Right lung (tissue), 10 donors: ENCODE data around the gene CCZ1. TPM values are rescaled to one million over a fixed set of nuclear protein-coding genes. Genes with fewer than 3 reads are reported as not detected.
"Not testable (repeated sequence)": the region's sequence is repeated elsewhere in the genome, so short reads cannot be mapped to it uniquely, and the experiment has no call there.

Source experiments
- DNase-seq, 2 donors: peaks; one replicate each; pipeline ENCODE4 v3.0.0-alpha.2; 2013
- long read RNA-seq, 8 donors: transcript quantifications; one replicate each; lab custom pipeline, GENCODE V29; 2026
- polyA plus RNA-seq, 5 donors: library from polyadenylated mRNA; unstranded; fragments of 120-200 nt; gene quantifications; one replicate each; pipeline versions ENCODE4 v1.2.1 to v1.2.3, GENCODE V29; 2013; ENCODE audit warnings: inconsistent platforms in 1 of 5, low replicate concordance in 1 of 5; ENCODE audit not compliant: insufficient read length in 5 of 5, insufficient read depth in 1 of 5

CCZ1 gene
- polyA plus RNA-seq, result 10 to 100 TPM; 60.4 to 78.4 (median 69.7) TPM
- long read RNA-seq, donor 1, transcript CCZ1-201 (15 exons, 1,802 nt), result major isoform, 16 of 32 reads
- long read RNA-seq, donor 1, partial matches to known transcripts, result 13 of 32 reads
- long read RNA-seq, donor 1, other reads (novel, unspliced or antisense), result 0 of 32 reads
- long read RNA-seq, donor 2, transcript CCZ1-201 (15 exons, 1,802 nt), result major isoform, 11 of 17 reads
- long read RNA-seq, donor 2, partial matches to known transcripts, result 0 of 17 reads
- long read RNA-seq, donor 2, other reads (novel, unspliced or antisense), result 0 of 17 reads
- long read RNA-seq, donor 3, partial matches to known transcripts, result 0 of 3 reads
- long read RNA-seq, donor 3, other reads (novel, unspliced or antisense), result 0 of 3 reads
- long read RNA-seq, donor 4, partial matches to known transcripts, result 0 of 6 reads
- long read RNA-seq, donor 4, other reads (novel, unspliced or antisense), result 0 of 6 reads
- long read RNA-seq, donor 5, transcript CCZ1-201 (15 exons, 1,802 nt), result major isoform, 13 of 19 reads
- long read RNA-seq, donor 5, partial matches to known transcripts, result 0 of 19 reads
- long read RNA-seq, donor 5, other reads (novel, unspliced or antisense), result 0 of 19 reads
- long read RNA-seq, donor 6, transcript CCZ1-201 (15 exons, 1,802 nt), result major isoform, 10 of 15 reads
- long read RNA-seq, donor 6, partial matches to known transcripts, result 0 of 15 reads
- long read RNA-seq, donor 6, other reads (novel, unspliced or antisense), result 0 of 15 reads
- long read RNA-seq, donor 7, transcript CCZ1-201 (15 exons, 1,802 nt), result major isoform, 14 of 15 reads
- long read RNA-seq, donor 7, partial matches to known transcripts, result 0 of 15 reads
- long read RNA-seq, donor 7, other reads (novel, unspliced or antisense), result 0 of 15 reads
- long read RNA-seq, donor 8, transcript CCZ1-201 (15 exons, 1,802 nt), result major isoform, 8 of 8 reads
- long read RNA-seq, donor 8, partial matches to known transcripts, result 0 of 8 reads
- long read RNA-seq, donor 8, other reads (novel, unspliced or antisense), result 0 of 8 reads

- DNase-seq, result peak; percentile 8 to 14
Observed at GRCh38 chr7:5898480-5899224, at the start of gene CCZ1. CCZ1 (plus strand) TSS chr7:5898733; CDS start chr7:5898800, 67 bp downstream.

GRCh38 chr7:5850944-5851343, 47.6 kb upstream of the CCZ1 start:
- no peak for DNase-seq

- DNase-seq, result no peak
Observed at GRCh38 chr7:5854738-5855137, 43.8 kb upstream of the CCZ1 start.

DNA sequence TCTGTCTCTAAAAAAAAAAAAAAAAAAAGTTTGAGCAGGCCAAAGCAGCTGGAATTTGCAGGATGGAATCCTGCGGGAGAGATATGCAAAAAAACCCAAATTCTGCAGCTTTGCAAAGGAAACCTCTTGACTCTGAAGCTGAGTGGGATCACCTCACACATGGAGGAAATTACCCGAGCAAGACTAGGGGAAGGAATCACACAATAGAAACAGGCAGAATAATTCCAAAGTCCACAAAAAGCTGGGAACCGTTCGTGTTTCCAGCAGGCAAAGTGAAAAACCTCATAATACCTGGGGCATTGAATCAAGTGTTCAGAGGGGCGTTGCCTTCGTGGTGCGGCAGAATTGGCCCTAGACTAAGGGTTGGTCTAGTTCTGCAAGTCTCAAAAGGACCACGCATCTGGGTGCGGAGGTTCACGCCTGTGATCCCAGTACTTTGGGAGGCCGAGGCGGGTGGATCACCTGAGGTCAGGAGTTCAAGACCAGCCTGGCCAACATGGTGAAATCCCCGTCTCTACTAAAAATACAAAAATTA, 41.4 kb upstream of the CCZ1 start:
- not testable (repeated sequence) for DNase-seq

- not testable (repeated sequence) for DNase-seq
Observed at GRCh38 chr7:5858494-5858893, 40.0 kb upstream of the CCZ1 start.

- not testable (repeated sequence) for DNase-seq
Observed at GRCh38 chr7:5861281-5861680, 37.3 kb upstream of the CCZ1 start.

DNA sequence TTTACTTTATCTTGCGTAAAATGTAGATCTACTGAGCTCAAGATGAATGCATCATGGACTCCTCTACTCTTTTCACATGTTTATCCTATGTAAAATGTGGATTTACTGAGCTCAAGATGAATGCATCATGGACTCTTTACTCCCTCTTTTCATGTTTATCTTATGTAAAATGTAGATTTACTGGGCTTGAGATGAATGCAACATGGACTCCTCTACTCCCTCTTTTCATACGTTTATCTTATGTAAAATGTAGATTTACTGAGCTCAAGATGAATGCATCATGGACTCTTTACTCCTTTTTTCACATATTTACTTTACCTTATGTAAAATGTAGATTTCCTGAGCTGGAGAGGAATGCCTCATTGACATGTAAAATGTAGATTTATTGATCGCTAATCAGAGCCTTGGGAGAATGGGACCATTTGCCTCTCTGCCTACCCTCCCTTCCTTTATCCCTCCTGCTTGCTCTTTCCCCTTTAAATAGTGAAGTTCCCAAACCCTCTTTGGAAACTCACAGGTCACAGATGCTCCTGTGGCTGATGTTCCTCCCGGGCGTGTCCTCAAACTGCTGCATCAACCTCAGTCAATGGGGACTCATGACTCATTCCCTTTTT, 35.7 kb upstream of the CCZ1 start:
- DNase-seq, result not testable (repeated sequence)

GRCh38 chr7:5865279-5865931, 33.1 kb upstream of the CCZ1 start:
- not testable (repeated sequence) for DNase-seq

GRCh38 chr7:5867060-5867459, 31.5 kb upstream of the CCZ1 start:
- DNase-seq, result no peak

DNA sequence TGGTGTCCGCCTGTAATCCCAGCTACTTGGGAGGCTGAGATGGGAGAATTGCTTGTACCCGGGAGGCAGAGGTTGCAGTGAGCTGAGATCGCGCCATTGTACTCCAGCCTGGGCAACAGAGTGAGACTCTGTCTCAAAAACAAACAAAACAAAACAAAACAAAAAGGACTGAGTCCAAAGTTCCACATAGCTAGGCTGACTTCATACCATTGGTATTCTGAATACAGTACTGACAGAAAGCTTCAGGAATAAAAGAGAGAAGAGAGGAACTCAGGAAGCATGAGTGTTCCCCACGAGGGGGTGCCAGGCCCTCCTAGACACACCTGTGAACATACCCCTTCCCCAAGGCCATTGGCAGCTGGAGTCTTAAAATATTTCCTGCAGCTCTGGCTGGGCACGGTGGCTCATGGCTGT, 29.6 kb upstream of the CCZ1 start:
- not testable (repeated sequence) for DNase-seq

- no peak for DNase-seq
Observed at GRCh38 chr7:5869691-5870090, 28.8 kb upstream of the CCZ1 start.

- DNase-seq, result no peak
Observed at GRCh38 chr7:5870311-5870710, 28.2 kb upstream of the CCZ1 start.

DNA sequence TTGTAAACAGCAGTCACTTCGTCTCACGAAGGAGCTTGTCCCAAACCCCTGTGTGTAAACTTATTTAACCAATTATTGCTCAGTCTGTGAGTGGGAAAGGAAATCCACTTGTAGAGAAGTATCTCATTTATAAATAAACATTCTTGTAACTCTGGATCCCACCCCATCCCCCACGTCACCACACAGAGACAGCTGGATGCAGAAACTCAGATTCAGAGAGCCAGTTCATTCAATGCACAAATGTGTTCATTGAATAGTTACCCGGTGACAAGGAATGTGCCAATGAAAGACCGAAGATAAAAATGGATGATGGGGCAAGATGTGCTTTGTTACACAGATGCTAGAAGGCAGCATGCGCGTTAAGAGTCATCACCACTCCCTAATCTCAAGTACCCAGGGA, 26.2 kb upstream of the CCZ1 start:
- no peak for DNase-seq

DNA sequence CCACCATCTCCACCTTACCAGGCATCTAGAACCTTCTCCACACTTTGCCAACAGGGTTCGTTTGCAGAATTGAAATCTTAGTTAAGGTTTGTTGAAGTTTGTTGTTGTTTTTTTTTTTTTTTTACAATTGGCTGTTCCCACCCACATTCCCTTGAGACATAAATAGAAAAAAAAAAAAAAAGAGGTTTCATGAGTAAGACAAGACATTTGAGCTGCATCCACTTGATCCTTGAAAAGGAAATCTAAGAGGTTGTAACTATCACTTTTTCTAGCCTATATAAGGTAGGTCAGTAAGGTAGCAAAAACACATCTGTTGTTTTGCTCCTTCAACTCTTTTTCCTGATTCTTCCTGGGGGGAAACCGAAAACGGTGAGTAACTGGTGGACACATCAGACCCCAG, 18.9 kb upstream of the CCZ1 start:
- DNase-seq, result not testable (repeated sequence)

GRCh38 chr7:5880106-5880505, 18.4 kb upstream of the CCZ1 start:
- DNase-seq, result not testable (repeated sequence)

- DNase-seq, result not testable (repeated sequence)
Observed at GRCh38 chr7:5884431-5884830, 14.1 kb upstream of the CCZ1 start.

- DNase-seq, result peak; percentile 3 to 8
Observed at GRCh38 chr7:5888021-5888420, 10.5 kb upstream of the CCZ1 start.

DNA sequence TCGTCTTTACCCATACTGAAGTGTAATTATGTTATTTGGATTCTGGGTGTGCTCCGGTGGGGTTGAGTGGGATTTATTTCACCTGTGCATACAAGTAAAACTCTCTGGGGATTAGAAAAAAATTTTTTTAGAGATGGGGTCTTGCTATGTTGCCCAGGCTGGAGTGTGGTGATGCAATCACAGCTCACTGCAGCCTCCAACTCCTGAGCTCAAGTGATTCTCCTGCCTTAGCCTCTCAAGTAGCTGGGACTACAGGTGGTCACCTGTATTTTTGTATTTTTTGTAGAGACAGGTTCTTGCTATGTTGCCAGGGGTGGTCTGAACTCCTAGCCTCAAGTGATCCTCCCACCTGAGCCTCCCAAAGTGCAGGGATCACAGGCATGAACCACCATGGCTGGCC, 8.3 kb upstream of the CCZ1 start:
- DNase-seq, result not testable (repeated sequence)

DNA sequence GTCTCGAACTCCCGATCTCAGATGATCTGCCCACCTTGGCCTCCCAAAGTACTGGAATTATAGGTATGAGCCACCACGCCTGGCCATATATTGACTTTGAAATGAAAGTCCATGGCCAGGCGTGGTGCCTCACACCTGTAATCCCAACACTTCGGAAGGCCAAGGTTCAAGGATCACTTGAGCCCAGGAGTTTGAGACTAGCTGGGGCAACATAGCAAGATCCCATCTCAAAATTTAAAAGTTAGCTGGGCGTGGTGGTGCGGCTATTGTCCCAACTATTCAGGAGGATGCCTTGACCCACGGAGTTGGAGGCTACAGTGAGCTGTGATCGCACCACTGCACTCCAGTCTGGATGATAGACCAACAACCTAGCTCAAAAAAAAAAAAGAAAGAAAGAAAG, 6.0 kb upstream of the CCZ1 start:
- no peak for DNase-seq

DNA sequence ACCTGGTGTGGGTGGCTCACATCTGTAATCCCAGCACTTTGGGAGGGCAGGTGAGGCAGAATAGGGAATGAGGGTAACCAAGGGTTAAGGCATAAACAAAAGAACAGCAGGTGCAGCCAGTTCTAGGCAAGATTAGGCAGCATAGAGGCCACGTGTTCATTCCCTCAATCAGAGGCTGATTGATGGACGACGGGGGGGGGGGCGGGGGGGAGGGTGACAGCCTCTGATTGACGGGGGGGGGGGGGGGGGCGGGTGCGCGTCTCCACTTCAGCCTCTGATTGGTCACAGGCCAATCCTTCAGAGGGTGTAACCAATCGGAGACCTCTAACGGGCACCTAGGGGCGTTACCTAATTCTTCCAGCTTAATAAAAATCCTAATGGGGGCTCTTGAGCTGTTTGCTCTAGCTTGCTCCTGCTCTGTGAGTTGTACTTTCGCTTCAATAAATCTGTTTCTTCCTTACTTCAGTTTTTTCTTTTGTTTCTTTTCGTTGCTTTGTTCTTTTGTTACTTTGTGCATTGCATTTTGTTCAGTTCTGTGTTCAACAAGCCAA, 1.1 kb upstream of the CCZ1 start:
- DNase-seq, result not testable (repeated sequence)
